Measurements from ENCODE around the gene NAA15.

NAA15 gene

GRCh38 chr4:139279760-139280620, 21.3 kb upstream of the NAA15 start, which contains the start of gene MGARP:
MGARP (minus strand) TSS chr4:139280225; CDS start chr4:139280158, 67 bp downstream.
- TF ChIP-seq, protein P1, sequence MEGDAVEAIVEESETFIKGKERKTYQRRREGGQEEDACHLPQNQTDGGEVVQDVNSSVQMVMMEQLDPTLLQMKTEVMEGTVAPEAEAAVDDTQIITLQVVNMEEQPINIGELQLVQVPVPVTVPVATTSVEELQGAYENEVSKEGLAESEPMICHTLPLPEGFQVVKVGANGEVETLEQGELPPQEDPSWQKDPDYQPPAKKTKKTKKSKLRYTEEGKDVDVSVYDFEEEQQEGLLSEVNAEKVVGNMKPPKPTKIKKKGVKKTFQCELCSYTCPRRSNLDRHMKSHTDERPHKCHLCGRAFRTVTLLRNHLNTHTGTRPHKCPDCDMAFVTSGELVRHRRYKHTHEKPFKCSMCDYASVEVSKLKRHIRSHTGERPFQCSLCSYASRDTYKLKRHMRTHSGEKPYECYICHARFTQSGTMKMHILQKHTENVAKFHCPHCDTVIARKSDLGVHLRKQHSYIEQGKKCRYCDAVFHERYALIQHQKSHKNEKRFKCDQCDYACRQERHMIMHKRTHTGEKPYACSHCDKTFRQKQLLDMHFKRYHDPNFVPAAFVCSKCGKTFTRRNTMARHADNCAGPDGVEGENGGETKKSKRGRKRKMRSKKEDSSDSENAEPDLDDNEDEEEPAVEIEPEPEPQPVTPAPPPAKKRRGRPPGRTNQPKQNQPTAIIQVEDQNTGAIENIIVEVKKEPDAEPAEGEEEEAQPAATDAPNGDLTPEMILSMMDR (IDR thresholded peaks at IDR 0.05; ENCODE audit: low read depth, low read length): no peak
- H3K4me3 ChIP-seq (ENCODE audit: low read depth, low read length): peak within 1 kb of the TSS; percentile 58

DNA sequence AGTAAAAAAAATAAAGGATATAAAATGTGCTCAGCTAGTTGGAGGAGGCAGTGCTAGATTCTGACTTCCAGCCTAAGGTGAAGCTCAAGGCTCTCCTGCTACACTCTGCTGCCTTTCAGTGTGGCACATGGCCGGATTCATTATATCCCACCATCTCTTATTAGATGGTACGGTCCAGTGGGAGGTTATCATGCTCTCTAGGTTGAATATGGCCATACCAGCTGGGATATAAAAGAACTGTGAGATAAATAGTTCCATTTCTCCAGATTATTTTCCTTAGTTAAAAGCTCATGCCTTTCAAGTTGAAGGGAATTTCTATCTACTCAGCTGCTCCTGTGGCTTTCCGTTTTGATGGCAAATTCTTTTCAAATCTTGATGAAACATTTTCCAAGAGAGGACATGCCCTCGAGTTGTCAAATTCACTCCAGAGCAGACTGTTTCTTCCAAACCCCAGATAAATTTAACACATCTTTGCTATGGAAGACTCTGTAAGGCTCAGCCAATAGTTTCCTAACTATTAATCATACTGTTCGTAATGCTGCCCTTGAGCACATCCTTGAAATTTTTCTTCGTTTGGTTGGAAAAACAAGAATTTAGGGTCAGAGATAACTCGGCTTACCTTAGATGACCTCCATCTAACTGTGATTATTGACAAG, 19.1 kb upstream of the NAA15 start:
- no peak overlapping the region for H3K4me3 ChIP-seq (ENCODE audit: low read depth, low read length)
- TF ChIP-seq, protein P1 (IDR thresholded peaks at IDR 0.05; ENCODE audit: low read depth, low read length): no peak

DNA sequence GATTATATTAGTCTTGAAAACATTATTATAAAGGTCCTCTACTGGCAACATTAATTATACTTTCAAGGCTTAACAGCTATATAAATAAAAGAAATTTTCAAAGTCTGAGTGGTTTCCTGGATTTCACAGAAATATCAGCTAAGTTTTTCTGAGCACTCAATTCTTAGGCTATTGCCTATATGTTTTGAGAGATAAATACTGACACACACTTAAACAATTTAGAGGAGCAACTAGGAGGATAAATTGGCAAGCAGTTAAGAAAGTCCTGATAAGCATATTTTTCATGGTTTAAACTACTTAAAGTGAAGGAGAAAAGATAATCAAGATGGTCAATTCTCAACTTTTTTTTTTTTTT, 18.6 kb upstream of the NAA15 start:
- H3K4me3 ChIP-seq (ENCODE audit: low read depth, low read length): no peak overlapping the region
- TF ChIP-seq, protein P1 (IDR thresholded peaks at IDR 0.05; ENCODE audit: low read depth, low read length): no peak

DNA sequence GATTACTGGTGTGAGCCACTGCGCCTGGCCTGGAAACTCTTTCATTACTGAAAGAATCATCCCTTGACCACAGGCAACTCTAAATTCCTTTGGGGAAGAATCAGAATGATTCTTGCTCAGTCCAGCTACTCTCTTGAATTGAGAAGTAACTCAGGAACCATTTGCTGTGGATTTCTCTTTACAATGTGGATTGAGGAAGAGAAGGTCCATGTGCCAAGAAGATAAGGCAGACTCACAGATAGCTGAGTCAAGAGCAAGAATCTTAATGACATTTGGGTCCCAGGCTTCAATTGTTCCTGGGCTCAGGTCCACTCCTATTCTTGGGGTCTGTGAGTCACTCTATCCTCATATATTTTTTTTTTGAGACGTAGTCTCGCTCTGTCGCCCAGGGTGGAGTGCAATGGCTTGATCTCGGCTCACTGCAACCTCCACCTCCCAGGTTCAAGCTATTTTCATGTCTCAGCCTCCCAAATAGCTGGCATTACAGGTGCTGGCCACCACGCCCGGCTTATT, 15.1 kb upstream of the NAA15 start:
- no peak overlapping the region for H3K4me3 ChIP-seq (ENCODE audit: low read depth, low read length)
- TF ChIP-seq, protein P1 (IDR thresholded peaks at IDR 0.05; ENCODE audit: low read depth, low read length): no peak

- TF ChIP-seq, protein P1 (IDR thresholded peaks at IDR 0.05; ENCODE audit: low read depth, low read length): peak; percentile 88
- peak overlapping the region; percentile 87 for H3K4me3 ChIP-seq (ENCODE audit: low read depth, low read length)
Measured at GRCh38 chr4:139295206-139295941, 5.9 kb upstream of the NAA15 start.

- TF ChIP-seq, protein P1 (IDR thresholded peaks at IDR 0.05; ENCODE audit: low read depth, low read length): no peak
- H3K4me3 ChIP-seq (ENCODE audit: low read depth, low read length): peak overlapping the region; percentile 87
Measured at GRCh38 chr4:139295942-139296299, 5.4 kb upstream of the NAA15 start.

All from WI38 (cell line).